Activated T-helper 1 cell treated with anti-CD3 and anti-CD28 coated beads, Interleukin-2, amount 50 U/mL, for 16 hours (primary cell): Measurements from ENCODE around the gene HES1.
"Not testable (repeated sequence)": the region's sequence is repeated elsewhere in the genome, so short reads cannot be mapped to it uniquely, and the experiment has no call there.

Experiments used
- DNase-seq, 2 donors: peaks; one replicate each; pipeline ENCODE4 v3.0.0-alpha.2; 2020; ENCODE audit warnings: low read depth in 1 of 2, low spot score in 1 of 2

The HES1 gene

DNA sequence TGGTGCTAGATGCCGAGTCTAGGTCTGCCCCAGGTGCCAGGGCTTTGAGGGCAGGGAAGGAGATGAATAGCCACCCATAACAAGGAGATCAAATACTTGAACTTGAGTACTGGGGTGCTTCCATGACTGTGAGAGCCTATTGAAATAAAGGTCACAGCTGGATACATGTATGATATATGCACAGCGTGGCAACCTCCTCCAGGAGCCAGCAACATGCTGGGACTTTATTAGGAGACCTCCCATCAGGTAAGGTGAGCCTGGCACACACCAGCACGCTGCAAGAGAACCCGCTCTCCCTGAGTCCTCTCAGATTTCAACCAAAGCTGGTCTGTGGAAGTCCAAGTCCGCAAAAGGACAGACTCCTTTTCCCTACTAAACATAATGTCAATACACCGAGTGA lies 10.5 kb upstream of the HES1 start:
- DNase-seq: no peak

DNA sequence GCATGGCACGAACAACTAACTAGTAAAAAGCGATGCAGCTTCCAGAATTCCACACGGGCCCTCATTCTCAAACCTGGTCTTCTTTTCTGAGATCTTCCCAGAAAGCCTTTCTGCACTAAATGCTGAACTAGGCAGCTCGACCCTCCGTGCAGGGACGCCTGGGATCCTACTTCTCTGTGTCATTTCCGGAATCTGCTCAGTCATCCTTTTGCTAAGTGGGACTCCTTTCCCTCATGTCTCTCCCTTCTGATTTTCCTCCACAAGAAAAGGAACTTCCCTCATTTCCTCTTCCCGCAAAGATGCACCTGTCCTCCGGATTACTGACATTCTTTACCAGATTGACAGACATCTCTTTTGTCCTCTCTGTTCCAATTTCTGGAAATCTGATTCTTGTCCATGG lies 9.2 kb upstream of the HES1 start:
- no peak for DNase-seq

DNA sequence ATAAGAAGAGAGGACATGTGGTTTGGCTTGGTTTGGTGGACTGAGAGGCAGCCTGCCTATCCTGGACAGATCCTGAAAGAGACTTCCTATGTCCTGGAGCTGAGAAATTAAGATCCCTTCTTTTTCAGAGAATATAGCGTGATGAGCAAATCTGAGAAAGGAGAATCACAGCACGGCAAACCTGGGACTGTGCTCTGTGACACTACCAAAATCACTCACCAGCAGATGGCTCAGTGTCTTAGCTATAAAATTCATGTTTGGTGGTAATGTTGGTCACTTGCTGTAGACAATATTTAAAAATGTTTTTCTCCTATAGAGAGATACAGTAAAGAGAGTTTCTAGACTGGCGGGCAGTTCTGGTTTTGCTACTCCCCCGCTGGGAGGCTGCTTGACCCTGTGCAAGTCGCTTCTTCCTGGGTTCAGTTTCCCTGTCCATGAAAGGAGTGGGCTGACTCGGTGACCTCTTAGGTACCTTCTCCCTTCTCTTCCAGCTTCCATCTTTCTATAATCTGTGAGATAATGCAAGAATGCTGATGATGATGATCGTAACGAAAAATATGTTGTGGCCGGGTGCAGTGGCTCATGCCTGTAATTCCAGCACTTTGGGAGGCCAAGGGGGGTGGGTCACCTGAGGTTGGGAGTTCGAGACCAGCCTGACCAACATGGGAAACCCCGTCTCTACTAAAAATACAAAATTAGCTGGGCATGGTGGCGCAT lies 7.6 kb upstream of the HES1 start:
- DNase-seq: no peak

DNA sequence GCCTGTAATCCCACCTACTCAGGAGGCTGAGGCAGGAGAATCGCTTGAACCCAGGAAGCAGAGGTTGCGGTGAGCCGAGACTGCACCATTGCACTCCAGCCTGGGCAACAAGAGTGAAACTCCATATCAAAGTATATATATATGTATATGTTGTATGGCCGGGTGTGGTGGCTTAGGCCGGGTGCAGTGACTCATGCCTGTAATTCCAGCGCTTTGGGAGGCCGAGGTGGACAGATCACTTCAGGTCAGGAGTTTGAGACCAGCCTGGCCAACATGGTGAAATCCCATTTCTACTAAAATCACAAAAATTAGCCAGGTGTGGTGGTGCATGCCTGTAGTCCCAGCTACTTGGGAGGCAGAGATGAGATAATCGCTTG lies 7.0 kb upstream of the HES1 start:
- not testable (repeated sequence) for DNase-seq

DNA sequence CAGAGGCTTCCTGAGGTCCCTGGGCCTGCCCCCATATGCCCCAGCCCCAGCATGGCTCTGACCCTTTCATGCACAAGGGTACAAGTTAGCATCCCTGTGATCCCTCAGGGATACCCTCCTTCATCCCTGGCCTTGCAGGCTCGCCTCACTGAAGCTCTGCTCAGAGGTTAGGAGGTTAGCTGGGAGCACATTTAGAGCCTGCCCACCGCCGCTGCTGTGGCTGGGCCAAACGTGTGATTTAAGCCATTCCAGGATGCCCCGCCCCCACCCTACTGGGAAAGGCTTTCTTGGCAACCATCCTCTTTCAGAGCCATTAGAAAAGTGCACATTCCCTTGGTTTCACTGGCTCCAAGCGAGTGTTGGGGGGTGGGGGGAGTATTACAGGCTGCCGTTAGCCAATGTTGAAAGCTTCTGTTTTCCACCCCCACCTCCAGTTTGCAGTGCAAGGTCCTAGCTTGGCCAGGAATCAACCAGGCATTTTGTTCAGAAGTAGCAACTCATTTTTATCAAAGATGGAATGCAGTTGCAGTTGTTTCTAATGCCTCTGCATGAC lies 6.3 kb upstream of the HES1 start:
- no peak for DNase-seq

DNA sequence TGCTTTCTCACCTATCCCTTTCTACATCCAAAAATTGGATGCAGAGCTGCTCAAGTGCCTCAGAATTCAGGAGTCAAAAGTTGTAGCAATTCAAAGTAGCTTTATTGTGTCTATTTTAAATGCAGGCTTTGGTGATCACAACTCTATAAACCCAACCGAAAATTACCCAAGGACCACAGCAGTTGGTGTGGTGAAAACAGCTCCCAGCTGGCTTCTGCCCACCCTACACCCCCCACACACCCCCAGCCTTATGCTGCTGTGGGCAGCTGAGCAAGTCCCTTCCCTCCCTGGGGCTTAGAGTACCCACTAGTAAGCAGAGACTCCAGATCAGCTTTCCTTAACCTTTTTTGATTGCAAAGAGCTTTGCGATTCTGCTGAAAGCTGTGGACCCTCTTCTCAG lies 5.8 kb upstream of the HES1 start:
- no peak for DNase-seq

DNA sequence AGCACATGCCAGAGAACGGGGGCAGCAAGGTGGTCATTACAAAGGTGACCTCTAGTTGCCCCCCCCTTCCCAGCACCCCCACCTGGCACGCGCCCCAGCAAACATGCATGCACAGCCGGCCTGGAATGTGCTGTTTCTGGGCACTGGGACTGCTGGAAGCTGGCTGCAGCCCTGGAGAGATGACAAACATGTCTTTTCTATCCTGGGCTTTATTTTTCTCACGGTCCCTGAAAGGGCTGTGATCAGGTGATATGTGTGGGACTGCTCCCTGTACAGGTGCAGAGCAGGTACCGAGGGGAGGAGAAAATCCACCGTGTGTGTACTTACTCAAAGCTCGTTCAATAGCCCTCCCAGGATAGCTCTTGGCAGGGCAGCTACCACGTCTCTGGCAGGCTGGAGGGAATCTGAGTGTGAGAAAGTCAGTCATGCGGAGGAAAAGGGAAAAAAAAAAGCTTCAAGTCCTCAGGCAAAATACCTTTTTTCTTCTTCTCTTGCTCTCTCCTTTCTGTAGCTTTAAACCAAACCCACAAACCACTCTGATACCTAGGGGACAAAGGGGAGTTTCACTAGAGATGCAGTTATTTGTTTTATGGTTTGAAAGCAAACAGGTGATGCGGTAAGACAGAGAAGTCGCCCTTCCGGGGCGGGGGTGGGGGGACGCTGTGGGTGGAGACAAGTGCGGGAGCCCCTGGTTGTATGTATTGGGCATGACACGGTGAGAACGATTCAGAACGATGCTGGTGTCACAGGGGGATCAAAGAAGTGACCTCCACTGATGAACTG lies 5.0 kb upstream of the HES1 start:
- DNase-seq: no peak

DNA sequence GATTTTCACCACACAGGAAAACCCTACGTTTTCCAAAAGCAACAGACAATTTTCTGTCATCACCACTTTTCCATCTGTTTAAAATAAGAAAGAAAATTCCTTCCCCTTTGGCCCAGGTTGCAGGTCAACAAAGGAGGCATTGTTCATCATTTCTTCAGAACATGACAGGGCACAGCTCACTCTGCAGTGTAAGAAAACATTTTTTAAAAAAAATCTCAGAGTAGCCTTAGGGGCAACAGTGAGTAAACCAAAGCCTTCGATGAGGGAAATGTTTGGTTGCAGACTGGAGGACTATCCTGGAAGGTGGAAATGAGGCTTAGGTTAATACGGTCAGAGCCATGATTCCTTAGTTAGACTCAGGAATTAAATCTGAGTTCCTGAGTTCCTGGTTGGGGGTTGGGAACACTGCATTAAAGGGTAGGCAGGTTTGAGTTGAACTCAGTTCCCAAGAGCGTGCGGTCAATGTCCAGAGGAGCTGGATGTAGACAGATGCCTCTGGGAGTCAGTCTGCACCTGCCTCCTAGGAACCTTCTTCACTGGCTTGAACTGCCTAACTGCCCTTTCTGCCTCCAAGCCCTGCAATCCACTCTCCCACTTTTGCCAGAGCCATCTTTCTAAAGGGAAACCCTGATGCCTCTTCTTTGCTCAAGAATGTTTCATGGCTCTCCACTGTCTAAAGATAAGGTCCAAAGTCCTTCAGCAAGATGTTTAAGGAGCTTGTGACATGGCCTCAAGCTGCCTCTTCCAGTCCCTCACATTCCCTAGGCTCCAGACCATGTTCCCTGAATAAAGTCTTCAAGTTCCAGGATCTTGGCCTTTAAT lies 3.3 kb upstream of the HES1 start:
- no peak for DNase-seq

DNA sequence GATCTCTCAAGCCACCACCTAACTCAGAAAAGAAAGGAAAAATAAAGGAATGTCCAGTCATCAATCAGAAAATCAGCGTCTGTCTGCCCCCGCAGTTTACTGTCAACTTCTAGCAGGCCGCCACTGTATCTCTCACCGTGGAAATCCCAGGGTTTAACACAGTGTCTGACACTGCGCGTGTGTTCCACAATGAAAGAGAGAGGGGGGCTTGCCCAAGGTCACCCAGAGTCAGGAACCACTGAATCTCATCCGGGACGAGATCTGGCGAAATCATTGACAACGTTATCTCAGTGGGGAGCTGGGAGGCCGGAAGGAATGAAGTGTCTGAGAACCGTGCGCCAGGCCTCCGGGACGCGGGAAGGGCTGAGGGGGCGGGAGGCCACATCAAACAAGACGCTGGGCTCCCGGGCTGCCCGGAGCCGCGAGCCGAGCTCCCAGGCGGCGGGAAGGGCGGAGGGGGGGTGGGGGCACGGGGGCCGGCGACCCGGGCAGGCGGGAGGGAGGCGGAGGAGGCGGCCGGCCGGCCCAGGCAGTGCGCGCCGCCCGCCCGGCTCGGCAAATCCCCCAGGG lies 2.2 kb upstream of the HES1 start:
- no peak for DNase-seq

DNA sequence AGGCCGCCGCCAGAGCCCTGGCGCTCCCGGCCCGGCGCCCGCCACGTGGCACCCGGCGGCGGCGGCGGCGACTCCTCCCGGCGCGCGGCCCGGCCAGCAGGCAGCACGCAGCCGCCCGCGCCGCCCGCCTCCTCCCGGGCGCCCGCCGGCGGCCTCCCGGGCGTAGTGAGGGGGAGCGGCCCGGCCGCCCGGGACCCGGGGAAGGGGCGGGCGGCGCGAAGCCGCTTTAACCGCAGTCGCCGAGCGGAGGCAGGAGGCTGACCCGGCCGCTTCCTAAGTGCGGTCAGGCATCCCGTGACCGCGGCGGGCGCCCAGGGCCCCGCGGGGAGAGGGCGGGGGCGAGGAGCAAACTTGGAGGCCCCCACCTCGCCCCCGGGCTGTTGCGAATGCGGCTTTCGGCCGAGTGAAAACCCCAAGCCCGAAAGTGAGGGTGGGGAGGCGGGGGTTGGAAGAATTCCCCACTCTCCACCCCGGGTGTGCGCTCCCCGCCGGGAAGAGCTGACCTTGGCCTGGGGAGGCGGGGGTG lies 1.7 kb upstream of the HES1 start:
- DNase-seq: peak in 1 of 2 donors; percentile 25

DNA sequence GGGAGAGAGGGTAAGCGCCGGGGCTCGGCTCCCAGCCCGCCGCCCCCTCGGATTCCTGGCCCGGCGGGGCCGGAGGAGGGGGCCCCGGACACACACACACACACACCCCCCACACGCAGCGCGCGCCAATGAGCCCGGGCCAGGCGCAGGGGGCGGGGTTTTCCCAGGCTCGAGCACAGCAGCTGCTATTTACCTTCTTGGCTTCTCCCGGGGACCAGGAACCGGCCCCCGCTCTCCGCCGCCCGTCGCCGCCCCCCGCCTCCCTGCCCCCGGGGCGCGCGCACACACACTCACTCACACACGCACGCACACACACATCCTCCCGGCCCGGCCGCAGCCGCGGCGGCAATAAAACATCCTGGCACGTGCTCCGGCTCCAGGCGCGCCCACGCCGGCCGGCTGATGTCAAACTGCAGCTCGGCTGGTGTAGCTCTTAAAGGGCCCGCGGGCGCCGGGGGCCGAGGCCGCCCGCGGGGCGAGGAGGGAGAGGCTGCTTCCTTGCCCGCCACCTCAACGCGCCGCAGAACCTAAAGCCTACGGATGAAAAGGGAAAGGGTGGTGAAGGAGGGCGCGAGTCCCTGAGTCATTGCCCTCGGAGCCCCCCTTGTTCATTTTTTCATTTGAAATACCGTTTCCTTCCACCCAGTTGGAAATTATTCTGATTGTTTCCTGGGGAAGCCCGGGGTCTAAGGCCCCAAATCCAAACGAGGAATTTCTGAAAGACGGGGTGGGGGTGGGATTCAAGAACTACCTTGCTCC lies 1.0 kb upstream of the HES1 start:
- peak; percentile 44 to 61 for DNase-seq

DNA sequence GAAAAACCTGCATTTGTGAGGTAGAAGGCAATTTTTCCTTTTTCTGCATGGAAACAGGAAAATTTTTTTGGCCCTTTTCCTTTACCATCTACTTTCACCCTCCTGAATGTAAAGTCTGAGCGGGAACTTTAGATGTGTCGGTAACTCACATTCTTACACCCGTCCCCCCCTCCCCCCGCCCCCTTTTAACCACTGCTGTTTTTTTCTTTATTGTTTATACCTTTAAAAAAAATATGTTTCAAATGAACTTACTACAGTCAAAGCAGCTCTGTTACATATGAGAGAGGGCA lies 487 bp upstream of the HES1 start:
- DNase-seq: no peak

DNA sequence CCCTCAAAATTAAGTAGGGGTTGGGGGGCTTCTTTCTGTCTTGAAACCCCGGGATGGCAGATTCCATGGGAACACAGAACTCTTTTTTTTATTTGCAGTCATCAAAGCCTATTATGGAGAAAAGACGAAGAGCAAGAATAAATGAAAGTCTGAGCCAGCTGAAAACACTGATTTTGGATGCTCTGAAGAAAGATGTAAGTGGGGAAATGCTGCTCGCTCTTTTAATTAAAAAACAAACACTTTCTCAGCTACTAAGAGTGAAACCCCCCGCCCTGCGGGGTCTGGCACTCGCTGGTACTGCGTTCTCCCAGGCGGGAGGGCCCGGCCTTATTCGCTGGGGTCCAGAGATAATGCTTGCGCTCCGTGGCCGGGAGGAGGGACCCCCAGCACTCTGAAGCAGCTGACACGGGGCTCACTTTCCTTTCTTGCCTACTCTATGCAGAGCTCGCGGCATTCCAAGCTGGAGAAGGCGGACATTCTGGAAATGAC lies 615 bp downstream of the HES1 start:
- DNase-seq: no peak

DNA sequence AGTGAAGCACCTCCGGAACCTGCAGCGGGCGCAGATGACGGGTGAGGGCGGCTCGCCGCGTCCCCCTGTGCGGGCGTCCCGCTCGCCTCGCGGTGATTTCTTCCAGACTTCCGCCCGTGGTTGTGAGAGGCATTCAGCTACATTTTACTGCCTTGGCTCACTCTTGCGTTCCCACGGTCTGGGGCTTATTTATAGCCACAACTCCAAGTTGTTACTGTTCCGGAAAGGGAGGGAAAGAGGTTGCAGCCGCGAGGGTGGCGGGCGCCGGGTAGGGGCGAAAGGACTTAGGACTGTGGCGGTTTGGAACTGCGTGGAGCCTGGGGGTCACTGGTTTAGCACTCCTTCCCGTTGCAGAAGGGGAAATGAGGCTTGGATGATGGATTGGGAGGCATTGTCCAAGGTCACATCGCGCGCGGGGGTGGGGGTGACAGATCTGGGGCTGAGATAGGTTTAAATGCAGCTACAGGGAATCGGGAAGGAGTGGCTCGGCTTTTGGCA lies 1.1 kb downstream of the HES1 start:
- peak in 1 of 2 donors; percentile 6 for DNase-seq

DNA sequence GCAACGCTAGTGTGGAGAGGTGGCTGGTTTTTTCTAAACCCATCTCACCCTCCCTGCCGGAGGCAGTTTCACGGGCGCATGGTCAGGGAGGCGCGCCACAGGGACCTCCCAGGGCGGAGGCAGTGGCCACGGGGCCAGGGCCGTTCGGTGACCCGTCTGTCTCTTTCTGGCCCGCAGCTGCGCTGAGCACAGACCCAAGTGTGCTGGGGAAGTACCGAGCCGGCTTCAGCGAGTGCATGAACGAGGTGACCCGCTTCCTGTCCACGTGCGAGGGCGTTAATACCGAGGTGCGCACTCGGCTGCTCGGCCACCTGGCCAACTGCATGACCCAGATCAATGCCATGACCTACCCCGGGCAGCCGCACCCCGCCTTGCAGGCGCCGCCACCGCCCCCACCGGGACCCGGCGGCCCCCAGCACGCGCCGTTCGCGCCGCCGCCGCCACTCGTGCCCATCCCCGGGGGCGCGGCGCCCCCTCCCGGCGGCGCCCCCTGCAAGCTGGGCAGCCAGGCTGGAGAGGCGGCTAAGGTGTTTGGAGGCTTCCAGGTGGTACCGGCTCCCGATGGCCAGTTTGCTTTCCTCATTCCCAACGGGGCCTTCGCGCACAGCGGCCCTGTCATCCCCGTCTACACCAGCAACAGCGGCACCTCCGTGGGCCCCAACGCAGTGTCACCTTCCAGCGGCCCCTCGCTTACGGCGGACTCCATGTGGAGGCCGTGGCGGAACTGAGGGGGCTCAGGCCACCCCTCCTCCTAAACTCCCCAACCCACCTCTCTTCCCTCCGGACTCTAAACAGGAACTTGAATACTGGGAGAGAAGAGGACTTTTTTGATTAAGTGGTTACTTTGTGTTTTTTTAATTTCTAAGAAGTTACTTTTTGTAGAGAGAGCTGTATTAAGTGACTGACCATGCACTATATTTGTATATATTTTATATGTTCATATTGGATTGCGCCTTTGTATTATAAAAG lies 1.8 kb downstream of the HES1 start:
- DNase-seq: peak in 1 of 2 donors; percentile 11

DNA sequence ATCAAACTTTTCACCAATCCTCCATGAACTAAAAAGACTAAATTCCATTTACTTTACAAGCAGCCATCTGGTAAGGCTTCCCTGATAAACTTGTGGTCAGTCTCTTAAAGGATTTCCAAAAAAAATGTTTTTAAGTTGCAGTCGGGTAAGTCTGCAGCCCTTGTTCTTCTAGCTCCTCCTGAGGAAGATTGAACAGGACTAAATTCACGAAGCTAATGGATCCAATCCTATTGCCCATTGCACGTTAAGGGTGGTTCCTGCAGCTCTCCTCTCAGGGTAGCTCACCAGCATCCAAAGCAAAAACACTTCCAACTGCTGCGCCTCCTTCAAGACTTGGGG lies 2.8 kb downstream of the HES1 start:
- DNase-seq: no peak

DNA sequence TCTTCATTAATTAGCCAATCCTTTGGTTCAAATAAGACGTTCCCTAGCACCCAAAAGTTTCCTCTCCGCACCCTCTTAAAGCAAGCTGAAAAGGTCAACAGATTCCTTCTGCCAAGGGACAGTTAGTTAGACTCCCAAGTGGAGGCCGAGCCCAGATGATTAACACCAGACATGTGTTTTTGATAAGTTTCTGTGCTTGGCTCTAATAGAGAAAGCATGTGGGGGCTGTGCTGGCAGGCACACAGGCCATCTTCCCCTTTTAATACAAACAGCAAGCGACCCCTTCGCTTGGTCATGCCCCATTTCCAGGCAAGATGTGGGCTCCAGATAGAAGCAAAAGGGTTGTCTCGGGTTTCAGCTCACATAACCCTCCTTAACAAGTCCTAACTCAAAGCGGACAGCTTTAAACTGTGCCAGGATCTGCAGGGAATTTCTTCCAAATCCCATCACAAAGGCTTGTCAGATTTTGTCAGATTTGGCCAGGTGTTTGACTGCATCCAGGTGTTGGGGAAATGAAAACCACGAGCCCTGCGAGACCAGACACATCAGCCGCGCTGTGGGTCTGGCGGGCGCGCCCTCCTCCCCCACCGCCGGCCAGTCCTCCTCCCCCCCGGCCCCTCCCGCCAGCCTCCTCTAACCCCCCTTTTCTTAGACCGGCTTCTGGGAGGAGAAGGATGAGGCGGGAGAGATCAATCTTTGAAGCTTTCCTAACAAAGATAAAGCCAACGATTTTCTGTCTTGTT lies 3.3 kb downstream of the HES1 start:
- no peak for DNase-seq

DNA sequence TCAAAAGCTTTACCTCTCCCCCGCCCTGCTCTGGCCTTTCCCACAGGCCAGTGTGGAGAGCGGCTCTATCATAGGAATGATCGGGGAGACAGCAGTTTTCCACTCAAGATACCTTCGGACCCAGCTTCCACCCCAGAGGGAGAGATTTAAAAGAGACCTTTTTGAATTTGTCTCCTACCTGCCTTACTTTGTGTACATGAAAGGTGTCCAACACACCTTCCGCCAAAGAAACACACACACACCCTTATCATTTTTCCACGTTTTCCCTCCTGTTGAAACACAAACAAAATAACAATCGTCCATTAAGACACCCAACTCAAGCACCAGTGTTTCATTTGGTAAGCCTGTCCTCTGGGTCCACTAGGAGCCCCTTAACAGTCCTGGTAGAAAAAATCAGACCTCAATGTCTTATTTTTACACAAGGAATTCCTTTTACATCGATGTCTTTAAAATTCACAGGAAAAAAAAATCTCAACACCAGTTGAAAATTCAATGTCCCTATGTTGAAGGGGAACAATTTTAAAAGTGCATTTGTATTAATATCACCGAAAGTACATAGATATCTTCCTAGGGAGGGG lies 4.0 kb downstream of the HES1 start:
- no peak for DNase-seq
